NCI-H2196 treated with DMSO at 0.1 percent for 48 hours (cell line): ENCODE measurements around the gene ROR2.

Experiments
- DNase-seq: peaks from one replicate; lab custom pipeline; 2025; ENCODE audit not compliant: unreplicated experiment; lab: John Stamatoyannopoulos, UW

Gene ROR2

DNA sequence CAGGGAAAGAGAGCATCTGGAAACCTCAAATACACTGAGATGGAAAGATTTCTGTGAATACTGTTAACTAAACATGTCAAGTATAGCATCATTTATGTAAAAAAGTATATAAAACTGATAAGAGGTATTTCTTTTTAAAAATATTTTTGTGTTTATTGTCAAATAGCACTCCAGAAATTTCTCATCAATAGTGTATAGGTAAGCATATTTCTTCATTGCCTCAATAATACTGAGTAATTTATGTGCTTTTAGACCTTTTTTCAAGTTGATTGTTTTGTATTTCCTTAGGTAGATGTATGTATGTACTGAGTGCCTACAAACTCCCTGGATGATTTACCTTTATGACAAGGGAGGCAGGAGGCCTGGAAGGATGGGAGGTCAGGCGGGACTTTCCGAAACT, 196.3 kb downstream of the ROR2 start:
- DNase-seq, result no peak

- DNase-seq, result no peak
These were observed 198.1 kb downstream of the ROR2 start for GRCh38 chr9:91751922-91752321.

GRCh38 chr9:91750343-91750742, 199.7 kb downstream of the ROR2 start:
- DNase-seq, result no peak

DNA sequence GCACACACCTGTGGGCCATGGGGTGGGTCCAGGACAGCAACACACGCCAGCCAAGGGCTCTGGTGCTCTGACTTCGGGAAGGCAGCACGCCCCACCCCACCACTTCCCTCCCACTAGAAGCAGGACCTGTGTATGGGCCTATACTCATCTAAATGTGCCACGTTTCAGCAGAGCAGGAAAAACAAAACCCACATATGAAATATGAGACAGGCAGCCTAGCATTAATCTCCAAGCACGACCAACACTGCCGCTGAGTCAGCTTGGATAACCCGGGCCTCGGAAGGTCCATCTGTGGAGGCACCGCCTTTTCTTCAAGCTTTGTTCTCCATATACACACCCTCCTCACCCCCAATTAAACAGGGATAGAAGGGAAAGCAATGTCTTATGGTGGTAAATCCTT, 203.1 kb downstream of the ROR2 start:
- DNase-seq, result no peak

DNA sequence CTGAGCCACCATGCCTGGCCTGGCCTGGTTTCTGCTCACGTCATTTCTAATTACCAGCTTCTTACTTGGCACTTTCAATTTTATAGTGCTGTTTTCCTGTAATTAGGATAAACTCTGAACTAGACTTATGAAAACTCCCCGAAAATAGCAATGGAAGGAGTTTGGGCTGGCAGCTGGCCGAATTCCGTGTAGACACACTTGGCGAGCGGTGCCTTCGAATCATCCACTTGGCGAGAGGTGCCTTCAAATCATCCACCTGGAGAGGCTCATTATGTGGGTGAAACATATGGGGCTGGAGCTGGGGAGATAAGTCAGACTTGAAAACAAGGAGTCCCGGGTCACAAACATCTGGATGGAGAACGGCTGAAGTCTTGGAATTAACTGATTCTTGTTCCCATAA, 203.7 kb downstream of the ROR2 start:
- no peak for DNase-seq

GRCh38 chr9:91744114-91744513, 205.9 kb downstream of the ROR2 start:
- no peak for DNase-seq

- no peak for DNase-seq
These were observed 208.5 kb downstream of the ROR2 start for GRCh38 chr9:91741522-91741921.

DNA sequence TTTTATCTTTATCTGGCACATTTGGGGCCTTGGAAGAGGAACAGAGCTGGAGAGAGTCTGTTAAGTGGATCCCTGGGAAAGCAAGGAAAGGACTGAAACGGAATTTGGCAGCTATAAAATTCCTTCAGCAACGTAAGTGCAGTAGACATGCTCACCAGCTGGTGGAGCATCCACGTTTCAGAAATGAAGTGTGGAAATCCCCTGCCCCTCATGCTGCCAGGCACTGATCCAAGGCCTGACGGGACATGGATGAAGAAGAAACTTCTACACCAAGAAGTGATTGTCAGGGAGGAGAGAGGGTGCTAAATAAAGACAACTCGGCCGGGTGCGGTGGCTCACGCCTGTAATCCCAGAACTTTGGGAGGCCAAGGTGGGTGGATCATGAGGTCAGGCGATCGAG, 209.3 kb downstream of the ROR2 start:
- no peak for DNase-seq

GRCh38 chr9:91736898-91737601, 213.0 kb downstream of the ROR2 start:
- no peak for DNase-seq

- DNase-seq, result no peak
These were observed 213.7 kb downstream of the ROR2 start for GRCh38 chr9:91736311-91736710.

GRCh38 chr9:91735049-91735448, 215.0 kb downstream of the ROR2 start:
- no peak for DNase-seq

- no peak for DNase-seq
These were observed 215.6 kb downstream of the ROR2 start for GRCh38 chr9:91734371-91734981.

DNA sequence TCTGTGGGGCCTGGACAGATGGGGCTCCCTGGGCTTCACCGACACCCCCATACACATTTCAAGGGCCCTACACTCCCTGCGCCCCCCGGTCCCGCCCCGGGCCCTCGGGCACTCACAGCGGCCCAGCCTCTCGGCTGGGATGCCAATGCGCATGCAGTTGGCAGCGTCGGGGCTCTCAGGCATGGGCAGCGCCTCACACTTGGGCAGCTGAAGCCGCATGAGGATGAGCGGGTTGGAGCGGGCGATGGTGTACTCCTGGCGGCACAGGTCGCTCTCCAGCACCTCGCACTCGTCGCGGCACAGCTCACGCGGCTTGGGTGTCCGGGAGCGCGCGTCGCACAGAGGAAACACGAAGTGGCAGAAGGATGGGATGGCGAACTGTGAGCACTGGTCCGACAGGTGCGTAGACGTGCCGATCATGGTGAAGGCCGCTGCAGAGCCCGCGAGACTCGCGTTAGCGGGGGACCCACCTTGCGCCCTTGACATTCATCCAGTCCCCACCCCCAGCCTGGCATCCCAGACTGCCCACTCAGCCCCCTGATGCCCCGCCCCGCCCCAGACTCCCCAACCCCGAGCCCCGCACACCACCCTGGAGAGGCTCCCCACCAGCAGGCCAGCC, 216.9 kb downstream of the ROR2 start:
- DNase-seq, result no peak

- DNase-seq, result no peak
These were observed 217.6 kb downstream of the ROR2 start for GRCh38 chr9:91732187-91733005.

DNA sequence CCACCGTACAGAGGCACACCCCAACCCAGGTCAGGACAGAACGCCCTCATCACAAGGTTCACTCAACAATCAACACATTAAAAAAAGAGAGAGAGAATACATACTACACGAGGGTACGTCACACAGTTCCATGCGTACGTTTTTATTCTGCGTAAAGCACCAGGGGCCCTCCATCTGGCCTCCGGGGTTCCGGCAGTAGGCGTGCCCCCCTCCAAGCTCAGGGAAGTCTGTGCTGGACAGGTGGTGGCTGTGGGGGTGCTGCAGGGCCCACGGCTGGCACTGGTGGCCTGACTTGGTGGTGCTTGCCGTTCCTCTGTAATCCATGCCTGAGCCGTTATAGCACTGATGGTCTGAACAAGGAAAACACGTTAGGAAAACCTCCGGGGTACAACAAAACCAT, 219.2 kb downstream of the ROR2 start:
- no peak for DNase-seq

DNA sequence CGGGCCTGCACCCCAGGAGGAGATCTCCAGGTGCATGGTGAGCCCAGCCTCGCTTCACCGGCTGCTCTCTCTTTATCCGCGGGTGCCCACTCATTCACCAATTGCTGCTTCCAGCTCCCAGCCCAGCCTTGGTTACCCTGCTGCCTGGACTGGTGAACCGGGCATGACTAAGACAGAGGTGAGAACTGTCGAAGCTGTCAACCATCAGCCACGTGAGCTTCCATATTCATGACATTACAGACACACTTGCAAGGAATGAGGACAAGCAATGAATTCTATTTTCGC, 220.5 kb downstream of the ROR2 start:
- DNase-seq, result no peak

DNA sequence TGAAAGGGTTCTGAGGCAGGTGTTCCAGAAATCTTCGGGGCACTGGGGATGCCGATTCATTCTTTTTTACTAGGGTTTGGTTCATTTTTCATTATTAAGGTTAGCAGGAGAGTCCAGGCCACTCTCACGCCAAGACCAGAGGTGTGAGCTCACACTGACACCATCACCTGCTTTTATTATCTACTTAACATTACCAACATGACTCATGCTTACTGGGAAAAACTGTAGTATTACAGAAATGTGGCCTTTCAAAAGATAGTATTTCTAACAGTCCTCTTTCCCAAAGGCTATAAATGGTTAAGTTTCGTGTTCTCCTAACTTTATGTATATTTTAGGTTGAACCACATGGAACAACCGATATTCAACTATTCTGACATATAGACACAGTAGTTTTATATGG, 222.1 kb downstream of the ROR2 start:
- DNase-seq, result no peak

DNA sequence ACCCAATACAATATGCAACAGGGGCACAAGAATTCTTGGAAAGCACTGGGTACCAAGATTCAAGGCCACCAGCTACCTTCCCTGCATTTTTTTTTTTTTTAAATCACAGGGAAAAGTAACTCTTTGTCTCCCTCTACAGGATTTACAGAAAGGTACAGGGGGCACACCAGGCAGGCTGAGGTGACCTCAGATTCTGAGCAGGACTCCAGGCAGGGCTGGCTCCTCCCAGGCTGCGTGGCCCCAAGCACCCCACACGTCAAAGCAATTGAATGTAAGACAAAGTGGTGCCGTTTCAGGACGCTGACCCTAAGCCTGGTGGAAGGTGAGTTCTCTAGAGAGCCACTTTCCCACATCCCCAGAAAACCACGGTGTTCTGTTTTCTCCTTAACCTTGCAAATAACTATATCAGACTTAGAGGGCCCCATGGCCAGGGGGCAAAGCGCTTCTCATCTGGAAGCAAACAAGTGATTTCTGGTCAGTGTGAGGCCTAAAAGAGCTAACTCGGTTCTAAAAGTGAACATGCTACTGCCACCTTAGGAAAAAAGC, 222.6 kb downstream of the ROR2 start:
- peak; percentile 26 for DNase-seq

- no peak for DNase-seq
These were observed 223.5 kb downstream of the ROR2 start for GRCh38 chr9:91726406-91727100.

DNA sequence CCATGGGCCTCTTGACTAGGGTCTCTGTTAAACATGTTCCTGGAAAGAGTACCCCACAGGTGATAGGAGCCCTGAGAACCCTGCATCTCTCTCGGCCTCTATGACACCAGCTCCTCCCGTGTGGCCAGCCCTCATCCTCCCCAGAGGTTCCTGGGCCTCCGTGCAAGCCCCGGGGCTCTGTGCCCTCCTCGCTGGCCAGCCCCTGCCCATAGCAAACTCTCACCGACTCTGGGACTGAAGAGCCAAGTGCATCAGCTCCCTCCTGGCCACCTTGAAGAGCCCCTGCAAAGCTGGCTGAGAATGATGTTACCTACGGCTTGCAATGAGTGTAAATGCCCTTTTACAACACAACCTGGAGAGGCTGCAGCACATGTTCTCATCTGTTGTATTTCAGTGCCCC, 224.4 kb downstream of the ROR2 start:
- no peak for DNase-seq
